ENCODE data around the gene UNCX. TPM values are rescaled to one million over a fixed set of nuclear protein-coding genes. Genes with fewer than 3 reads are reported as not detected.
"Not testable (repeated sequence)": the region's sequence is repeated elsewhere in the genome, so short reads cannot be mapped to it uniquely, and the experiment has no call there.

UNCX gene
- total RNA-seq, 2 donors from 2014 or later, result not detected

DNA sequence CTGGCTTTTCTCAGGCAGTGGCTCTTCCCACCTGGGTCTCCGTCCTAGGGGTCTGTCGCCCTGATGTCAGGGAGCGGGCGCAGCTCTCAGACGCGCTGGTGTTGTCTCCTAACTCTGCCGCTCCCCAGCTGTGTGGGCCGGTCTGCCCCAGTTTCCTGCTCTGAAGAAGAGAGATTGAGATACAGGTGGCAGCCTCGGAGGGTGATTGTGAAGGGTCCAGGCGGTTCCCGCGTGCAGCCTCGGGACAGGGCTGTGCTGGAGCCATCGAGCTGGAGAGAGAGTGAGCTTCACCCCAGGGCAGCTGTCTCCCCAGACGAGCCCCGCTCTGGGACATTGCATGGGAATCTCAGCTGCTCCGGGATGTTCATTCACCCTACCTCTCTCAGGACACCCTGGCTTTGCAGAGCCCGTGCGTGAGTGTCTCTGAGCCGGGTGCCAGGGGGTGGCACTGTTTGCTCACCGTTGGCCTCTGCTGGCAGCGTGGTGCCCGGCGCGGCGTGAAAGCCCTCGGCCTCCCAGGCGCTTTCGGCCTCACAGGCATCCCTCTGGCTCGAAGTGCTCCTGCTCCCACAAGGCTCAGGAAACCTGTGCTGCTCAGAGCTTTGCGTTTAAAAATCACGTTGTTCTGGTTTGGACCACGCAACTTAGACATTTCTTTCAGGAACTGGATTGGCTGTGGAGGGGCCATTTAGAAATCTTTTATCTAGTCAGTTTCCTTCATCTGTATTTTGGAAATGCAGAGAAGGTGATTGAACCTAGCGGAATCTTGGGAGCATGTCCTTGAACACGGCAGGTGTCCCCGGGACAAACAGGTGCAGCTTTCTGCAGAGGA is 38.9 kb upstream of the UNCX start:
- 30% methylated on average over 34 of the region's 36 CpGs for WGBS
- Histone ChIP-seq H3K4me3 (no peak overlapping the region), H3K27ac (no peak overlapping the region), H3K27me3 (replicated peaks; ENCODE audit: insufficient read depth) (peaks cover 1% of the 10 kb centered on the region), H3K36me3 (no peaks in the 10 kb centered on the region), H3K9me3 (no peaks in the 10 kb centered on the region), H3K4me1 (replicated peaks) (no peaks in the 10 kb centered on the region)
- peak; percentile 46 for DNase-seq (ENCODE audit: low spot score)
- intact Hi-C loops (cut with DNase I), result loop anchor here (10.0 kb wide), 2 partner anchors 221 to 281 kb away; no protein-coding TSS in a partner anchor
- TF ChIP-seq POLR2A (IDR thresholded peaks at IDR 0.05) (no peak), POLR2AphosphoS5 (IDR thresholded peaks at IDR 0.05) (peak; percentile 7)
- TF ChIP-seq, protein P1, sequence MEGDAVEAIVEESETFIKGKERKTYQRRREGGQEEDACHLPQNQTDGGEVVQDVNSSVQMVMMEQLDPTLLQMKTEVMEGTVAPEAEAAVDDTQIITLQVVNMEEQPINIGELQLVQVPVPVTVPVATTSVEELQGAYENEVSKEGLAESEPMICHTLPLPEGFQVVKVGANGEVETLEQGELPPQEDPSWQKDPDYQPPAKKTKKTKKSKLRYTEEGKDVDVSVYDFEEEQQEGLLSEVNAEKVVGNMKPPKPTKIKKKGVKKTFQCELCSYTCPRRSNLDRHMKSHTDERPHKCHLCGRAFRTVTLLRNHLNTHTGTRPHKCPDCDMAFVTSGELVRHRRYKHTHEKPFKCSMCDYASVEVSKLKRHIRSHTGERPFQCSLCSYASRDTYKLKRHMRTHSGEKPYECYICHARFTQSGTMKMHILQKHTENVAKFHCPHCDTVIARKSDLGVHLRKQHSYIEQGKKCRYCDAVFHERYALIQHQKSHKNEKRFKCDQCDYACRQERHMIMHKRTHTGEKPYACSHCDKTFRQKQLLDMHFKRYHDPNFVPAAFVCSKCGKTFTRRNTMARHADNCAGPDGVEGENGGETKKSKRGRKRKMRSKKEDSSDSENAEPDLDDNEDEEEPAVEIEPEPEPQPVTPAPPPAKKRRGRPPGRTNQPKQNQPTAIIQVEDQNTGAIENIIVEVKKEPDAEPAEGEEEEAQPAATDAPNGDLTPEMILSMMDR (IDR thresholded peaks at IDR 0.05), result peak in 3 of 4 experiments; percentile 52 to 75 (median 68)

DNA sequence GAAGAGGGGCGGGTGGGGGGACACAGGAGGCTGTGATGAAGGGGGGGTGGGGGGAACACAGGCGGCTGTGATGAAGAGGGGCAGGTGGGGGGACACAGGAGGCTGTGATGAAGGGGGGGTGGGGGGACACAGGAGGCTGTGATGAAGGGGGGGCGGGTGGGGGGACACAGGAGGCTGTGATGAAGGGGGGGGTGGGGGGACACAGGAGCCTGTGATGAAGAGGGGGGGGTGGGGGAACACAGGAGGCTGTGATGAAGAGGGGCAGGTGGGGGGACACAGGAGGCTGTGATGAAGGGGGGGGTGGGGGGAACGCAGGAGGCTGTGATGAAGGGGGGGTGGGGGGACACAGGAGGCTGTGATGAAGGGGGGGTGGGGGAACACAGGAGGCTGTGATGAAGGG is 36.2 kb upstream of the UNCX start:
- H3K4me1 ChIP-seq (replicated peaks); DNase-seq (ENCODE audit: low spot score); H3K4me3 ChIP-seq; H3K27me3 ChIP-seq (replicated peaks; ENCODE audit: insufficient read depth); H3K9me3 ChIP-seq; H3K36me3 ChIP-seq; H3K27ac ChIP-seq: not testable (repeated sequence)
- no CpG with 5 or more reads among the region's 4 CpGs for WGBS
- intact Hi-C loops (cut with DNase I), result loop anchor here (10.0 kb wide), 2 partner anchors 218 to 278 kb away; no protein-coding TSS in a partner anchor

DNA sequence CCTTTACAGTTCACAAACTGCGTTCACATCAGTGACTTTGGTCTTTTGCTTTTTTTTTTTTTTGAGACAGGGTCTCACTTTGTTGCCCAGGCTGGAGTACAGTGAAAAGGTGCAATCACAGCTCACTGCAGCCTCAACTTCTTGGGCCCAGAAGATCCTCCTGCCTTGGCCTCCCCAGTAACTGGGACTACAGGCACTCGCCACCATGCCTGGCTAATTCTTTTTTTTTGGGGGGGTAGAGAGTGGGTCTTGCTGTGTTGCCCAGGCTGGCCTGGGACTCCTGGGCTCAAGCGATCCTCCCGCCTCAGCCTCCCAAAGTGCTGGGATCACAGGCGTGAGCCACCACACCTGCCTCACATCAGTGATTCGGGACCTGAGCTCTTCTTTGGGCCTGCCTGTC is 35.7 kb upstream of the UNCX start:
- H3K36me3 ChIP-seq, result no peaks in the 10 kb centered on the region
- H3K9me3 ChIP-seq, result no peaks in the 10 kb centered on the region
- WGBS, result 93% methylated on average over 6 of the region's 6 CpGs
- H3K4me3 ChIP-seq, result no peak overlapping the region
- DNase-seq (ENCODE audit: low spot score), result no peak
- TF ChIP-seq, protein P1 (IDR thresholded peaks at IDR 0.05), result no peak
- TF ChIP-seq POLR2AphosphoS5 (IDR thresholded peaks at IDR 0.05), result no peak
- no peak for TF ChIP-seq POLR2A (IDR thresholded peaks at IDR 0.05)
- intact Hi-C loops (cut with DNase I), result loop anchor here (10.0 kb wide), 2 partner anchors 218 to 278 kb away; no protein-coding TSS in a partner anchor
- no peaks in the 10 kb centered on the region for H3K4me1 ChIP-seq (replicated peaks)
- no peak overlapping the region for H3K27ac ChIP-seq
- peaks cover 5% of the 10 kb centered on the region for H3K27me3 ChIP-seq (replicated peaks; ENCODE audit: insufficient read depth)

DNA sequence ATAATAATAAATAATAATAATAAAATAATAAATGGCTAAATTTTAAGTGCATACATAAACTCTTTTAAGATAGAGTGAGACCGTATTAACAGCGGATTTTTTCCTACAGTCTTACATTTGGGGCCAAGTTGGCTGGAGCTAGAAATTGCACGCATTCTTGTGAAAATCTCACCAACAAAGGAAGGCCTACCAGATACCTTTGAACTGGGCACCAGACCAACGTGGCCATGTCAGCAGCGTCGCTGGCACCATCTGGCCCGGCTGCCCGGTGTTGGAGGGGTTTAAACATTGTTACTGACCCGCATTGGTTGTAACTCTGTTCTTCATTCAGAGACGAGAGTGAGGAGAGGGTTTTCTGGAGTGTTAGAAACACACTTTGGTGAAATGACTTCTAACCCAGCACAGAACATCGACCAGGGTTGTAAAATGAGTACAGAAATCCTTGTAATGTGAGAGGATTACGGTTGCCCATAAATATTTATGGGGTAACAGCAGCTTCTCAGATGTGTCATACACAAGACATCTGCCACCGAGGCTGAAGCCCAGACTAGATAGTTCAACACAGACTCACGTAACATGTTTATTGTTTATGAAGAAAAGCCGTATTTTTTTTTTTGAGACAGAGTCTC is 34.6 kb upstream of the UNCX start:
- Histone ChIP-seq H3K4me3 (no peak overlapping the region), H3K36me3 (no peaks in the 10 kb centered on the region), H3K9me3 (no peaks in the 10 kb centered on the region), H3K4me1 (replicated peaks) (no peaks in the 10 kb centered on the region), H3K27me3 (replicated peaks; ENCODE audit: insufficient read depth) (peaks cover 5% of the 10 kb centered on the region), H3K27ac (no peak overlapping the region)
- WGBS, result 9% methylated on average over 15 of the region's 15 CpGs
- no peak for DNase-seq (ENCODE audit: low spot score)
- TF ChIP-seq, protein P1 (IDR thresholded peaks at IDR 0.05), result no peak
- TF ChIP-seq POLR2AphosphoS5 (IDR thresholded peaks at IDR 0.05), result peak; percentile 35
- no peak for TF ChIP-seq POLR2A (IDR thresholded peaks at IDR 0.05)
- intact Hi-C loops (cut with DNase I), result loop anchor here (10.0 kb wide), 2 partner anchors 217 to 277 kb away; no protein-coding TSS in a partner anchor

DNA sequence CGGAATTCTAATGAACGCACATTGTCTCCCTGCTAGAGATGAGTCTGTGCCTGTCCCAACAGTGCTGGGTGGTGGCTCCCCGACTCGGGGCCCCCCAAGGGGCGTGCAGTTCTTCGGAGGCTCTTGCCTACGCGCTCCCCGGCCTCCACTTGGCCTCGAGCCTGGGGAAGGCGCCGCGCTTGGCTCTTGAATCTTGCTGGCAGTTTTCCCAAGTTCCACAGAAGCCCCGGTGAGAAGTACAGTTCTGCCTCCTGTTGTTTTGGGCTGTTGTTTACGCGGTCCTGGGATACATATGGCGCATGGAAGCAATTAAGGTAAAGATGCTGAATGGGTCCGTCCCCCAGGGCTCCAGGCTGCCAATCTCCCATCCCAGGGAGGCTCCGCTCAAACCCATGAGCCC is 32.6 kb upstream of the UNCX start:
- no peak for DNase-seq (ENCODE audit: low spot score)
- TF ChIP-seq, protein P1 (IDR thresholded peaks at IDR 0.05), result no peak
- TF ChIP-seq POLR2A (IDR thresholded peaks at IDR 0.05) (no peak), POLR2AphosphoS5 (IDR thresholded peaks at IDR 0.05) (no peak)
- H3K27ac ChIP-seq, result no peak overlapping the region

More for the DNA sequence above, 32.6 kb upstream of the UNCX start:
- no peak overlapping the region for H3K4me3 ChIP-seq
- intact Hi-C loops (cut with DNase I), result no loop called here
- peaks cover 5% of the 10 kb centered on the region for H3K27me3 ChIP-seq (replicated peaks; ENCODE audit: insufficient read depth)
- H3K36me3 ChIP-seq, result no peaks in the 10 kb centered on the region
- H3K4me1 ChIP-seq (replicated peaks), result no peaks in the 10 kb centered on the region
- 14% methylated on average over 19 of the region's 19 CpGs for WGBS
- H3K9me3 ChIP-seq, result no peaks in the 10 kb centered on the region
